H1 (cell line): ENCODE measurements around the gene THADA. TPM values are rescaled to one million over a fixed set of nuclear protein-coding genes. Genes with fewer than 3 reads are reported as not detected.

Experiments used
- CTCF ChIA-PET: fragments of 300-600 bp; sonication (Branson Sonifier 250); formaldehyde crosslinking; loops from one replicate; lab custom pipeline; 2021; ENCODE audit not compliant: partially characterized antibody; lab: Charles Lee
- POLR2A ChIA-PET: fragments of 300-600 bp; sonication (Branson Sonifier 250); formaldehyde crosslinking; loops from one replicate; lab custom pipeline; 2021; ENCODE audit warnings: inconsistent platforms; ENCODE audit not compliant: partially characterized antibody; lab: Charles Lee
- DNase-seq, 2 experiments: peaks; one replicate each; pipeline versions ENCODE4 v3.0.0 to v3.0.0-alpha.2; 2010 to 2022; ENCODE audit warnings: low spot score in 2 of 2, low read depth in 1 of 2, mixed read lengths in 1 of 2
- FAIRE-seq: peaks from 2 replicates; lab custom pipeline; 2011; peaks lifted over from hg19 to GRCh38; lab: Jason Lieb, UNC
- H2AFZ ChIP-seq: 2 replicates; pipeline ENCODE4 v1.8.1; 2012; ENCODE audit warnings: low read length, inconsistent platforms
- H2AK5ac ChIP-seq: 2 replicates; pipeline ENCODE4 v1.6.1; 2013; ENCODE audit warnings: low read depth, low read length
- H2BK120ac ChIP-seq: replicated peaks from 2 replicates; pipeline ENCODE3; 2013; ENCODE audit warnings: low read depth, low read length, inconsistent platforms
- H2BK12ac ChIP-seq: 2 replicates; pipeline ENCODE4 v1.6.1; 2013; ENCODE audit warnings: low read depth, low read length
- H2BK15ac ChIP-seq: 2 replicates; pipeline ENCODE4 v1.6.1; 2013; ENCODE audit warnings: low read length
- H2BK20ac ChIP-seq: 2 replicates; pipeline ENCODE4 v1.6.1; 2013; ENCODE audit warnings: low read length
- H2BK5ac ChIP-seq: 2 replicates; pipeline ENCODE4 v1.6.1; 2013; ENCODE audit warnings: low read depth, low read length
- H3K14ac ChIP-seq: 2 replicates; pipeline ENCODE4 v1.6.1; 2013; ENCODE audit warnings: inconsistent platforms; ENCODE audit not compliant: insufficient read length
- H3K18ac ChIP-seq: 2 replicates; pipeline ENCODE4 v1.6.1; 2013; ENCODE audit warnings: low read length; ENCODE audit errors: extremely low read depth
- H3K23ac ChIP-seq: 2 replicates; pipeline ENCODE4 v1.6.1; 2013; ENCODE audit warnings: inconsistent platforms; ENCODE audit not compliant: insufficient read length
- H3K23me2 ChIP-seq: 2 replicates; pipeline ENCODE4 v1.6.1; 2013; ENCODE audit warnings: low read depth, low read length
- H3K27ac ChIP-seq: 2 replicates; pipeline ENCODE4 v1.6.1; 2011; ENCODE audit warnings: low read depth, low read length, inconsistent platforms
- H3K27me3 ChIP-seq, 4 experiments: replicated peaks in 1 of 4; 1 replicate in 1 of 4; 2 replicates in 3 of 4; pipeline versions ENCODE4 v1.6.1 to v1.8.1; 2011 to 2013; ENCODE audit warnings: low read length in 3 of 4, mild to moderate bottlenecking in 3 of 4, inconsistent platforms in 2 of 4, mixed read lengths in 2 of 4, moderate library complexity in 1 of 4; ENCODE audit not compliant: control insufficient read depth in 3 of 4, insufficient read depth in 3 of 4; ENCODE audit errors: extremely low read depth in 1 of 4
- H3K36me3 ChIP-seq, 4 experiments: 2 replicates each; pipeline versions ENCODE4 v1.6.1 to v1.8.1; 2011 to 2013; ENCODE audit warnings: mild to moderate bottlenecking in 4 of 4, low read length in 3 of 4, moderate library complexity in 2 of 4, control low read depth in 1 of 4, inconsistent platforms in 1 of 4; ENCODE audit not compliant: insufficient read depth in 4 of 4, control insufficient read depth in 2 of 4
- H3K4ac ChIP-seq: replicated peaks from 2 replicates; pipeline ENCODE3; 2013; ENCODE audit warnings: low read length, low read depth, mixed read lengths, inconsistent platforms; ENCODE audit not compliant: insufficient read length
- H3K4me1 ChIP-seq, 4 experiments: replicated peaks in 1 of 4; 1 replicate in 1 of 4; 2 replicates in 3 of 4; pipeline versions ENCODE4 v1.6.1 to v1.8.1; 2011 to 2013; ENCODE audit warnings: low read length in 3 of 4, inconsistent platforms in 2 of 4, mixed read lengths in 1 of 4; ENCODE audit not compliant: insufficient read depth in 4 of 4, control insufficient read depth in 3 of 4
- H3K4me2 ChIP-seq, 2 experiments: 2 replicates each; pipeline versions ENCODE4 v1.6.1 to v1.8.1; 2011 to 2013; ENCODE audit warnings: low read depth in 2 of 2, low read length in 2 of 2, control low read depth in 1 of 2, inconsistent platforms in 1 of 2, mild to moderate bottlenecking in 1 of 2; ENCODE audit not compliant: insufficient read depth in 1 of 2
- H3K4me3 ChIP-seq, 4 experiments: fragments of 200-600, 300-600 bp in 1 of 4; sonication (generic), shearing (Covaris generic), sonication (Bioruptor Twin) in 1 of 4; 2 replicates each; pipeline versions ENCODE4 v1.5.1 to v1.8.1; 2011 to 2016; ENCODE audit warnings: low read length in 4 of 4, low read depth in 3 of 4, control low read depth in 2 of 4, inconsistent platforms in 2 of 4, mild to moderate bottlenecking in 2 of 4, mixed read lengths in 1 of 4, moderate library complexity in 1 of 4; ENCODE audit not compliant: insufficient read depth in 2 of 4; ENCODE audit errors: extremely low read depth in 1 of 4
- H3K56ac ChIP-seq: replicated peaks from 2 replicates; pipeline ENCODE3; 2013; ENCODE audit warnings: low read depth, mild to moderate bottlenecking, mixed read lengths, low read length, inconsistent platforms; ENCODE audit not compliant: insufficient read length
- H3K79me1 ChIP-seq: 2 replicates; pipeline ENCODE4 v1.6.1; 2013; ENCODE audit warnings: low read depth, low read length, control low read depth
- H3K79me2 ChIP-seq, 2 experiments: 2 replicates each; pipeline versions ENCODE4 v1.6.1 to v1.8.1; 2012 to 2013; ENCODE audit warnings: low read length in 2 of 2, mild to moderate bottlenecking in 2 of 2, inconsistent platforms in 1 of 2; ENCODE audit not compliant: insufficient read depth in 2 of 2, control insufficient read depth in 1 of 2
- H3K9ac ChIP-seq, 4 experiments: replicated peaks in 1 of 4; 1 replicate in 1 of 4; 2 replicates in 3 of 4; pipeline versions ENCODE4 v1.6.1 to v1.8.1; 2011 to 2013; ENCODE audit warnings: low read depth in 3 of 4, low read length in 3 of 4, control low read depth in 2 of 4, mild to moderate bottlenecking in 2 of 4, moderate library complexity in 2 of 4, inconsistent platforms in 1 of 4; ENCODE audit errors: extremely low read depth in 1 of 4
- H3K9me3 ChIP-seq, 2 experiments: 2 replicates each; pipeline versions ENCODE4 v1.6.1 to v1.8.1; 2012 to 2013; ENCODE audit warnings: mild to moderate bottlenecking in 2 of 2, moderate library complexity in 2 of 2, control low read depth in 1 of 2, inconsistent platforms in 1 of 2, low read depth in 1 of 2, low read length in 1 of 2, mixed read lengths in 1 of 2; ENCODE audit not compliant: insufficient read depth in 2 of 2
- H4K20me1 ChIP-seq, 2 experiments: replicated peaks in 1 of 2; 2 replicates each; pipeline versions ENCODE3 to v1.8.1; 2011 to 2013; ENCODE audit warnings: inconsistent platforms in 2 of 2, low read length in 2 of 2, mild to moderate bottlenecking in 1 of 2; ENCODE audit not compliant: insufficient read depth in 2 of 2, control insufficient read depth in 1 of 2
- H4K5ac ChIP-seq: 2 replicates; pipeline ENCODE4 v1.6.1; 2013; ENCODE audit warnings: low read length, low read depth, mixed read lengths, inconsistent platforms; ENCODE audit not compliant: insufficient read length
- H4K8ac ChIP-seq: 2 replicates; pipeline ENCODE4 v1.8.0; 2013; ENCODE audit warnings: mild to moderate bottlenecking, moderate library complexity, low read length, inconsistent platforms; ENCODE audit not compliant: insufficient read depth; ENCODE audit errors: extremely low read depth
- H4K91ac ChIP-seq: replicated peaks from 2 replicates; pipeline ENCODE3; 2013; ENCODE audit warnings: low read length, mixed read lengths, inconsistent platforms; ENCODE audit not compliant: insufficient read length
- CREB1 ChIP-seq: IDR thresholded peaks from 2 replicates; pipeline ENCODE4 v1.6.1; 2012; ENCODE audit warnings: inconsistent platforms
- FOSL1 ChIP-seq: IDR thresholded peaks from 2 replicates; pipeline ENCODE4 v1.6.1; 2011; ENCODE audit warnings: mild to moderate bottlenecking, low read depth, low read length, moderate library complexity; ENCODE audit not compliant: insufficient read depth
- GABPA ChIP-seq: IDR thresholded peaks from 2 replicates; pipeline ENCODE4 v1.6.1; 2011; ENCODE audit warnings: mild to moderate bottlenecking, low read length, moderate library complexity, borderline replicate concordance; ENCODE audit not compliant: insufficient read depth
- NRF1 ChIP-seq: IDR thresholded peaks from 2 replicates; pipeline ENCODE4 v1.6.1; 2011; ENCODE audit warnings: mild to moderate bottlenecking, low read depth, low read length, improper control_type of control experiment
- RXRA ChIP-seq: IDR thresholded peaks from 2 replicates; pipeline ENCODE4 v1.6.1; 2011; ENCODE audit warnings: low read depth, mild to moderate bottlenecking, low read length, moderate library complexity; ENCODE audit not compliant: insufficient read depth
- SRF ChIP-seq: IDR thresholded peaks from 2 replicates; pipeline ENCODE4 v1.6.1; 2011; ENCODE audit warnings: mild to moderate bottlenecking, low read depth, low read length, moderate library complexity
- TAF1 ChIP-seq: IDR thresholded peaks from 2 replicates; pipeline ENCODE4 v1.6.1; 2011; ENCODE audit warnings: mild to moderate bottlenecking, low read depth, low read length
- TBP ChIP-seq: IDR thresholded peaks from 2 replicates; pipeline ENCODE4 v1.6.1; 2011; ENCODE audit warnings: low read depth, low read length, improper control_type of control experiment
- YY1 ChIP-seq: IDR thresholded peaks from 2 replicates; pipeline ENCODE4 v1.6.1; 2011; ENCODE audit warnings: low read depth, mild to moderate bottlenecking, low read length
- WGBS, 2 experiments: shearing (Covaris generic) in 1 of 2; methylation state at CpG; one replicate each; pipeline versions ENCODE4 v1.1.6 to v1.1.7; 2013 to 2015; ENCODE audit warnings: low lambda C conversion rate in 2 of 2, mixed read lengths in 2 of 2, inconsistent platforms in 1 of 2, low coverage in 1 of 2, missing lambda C conversion rate in 1 of 2; ENCODE audit not compliant: insufficient replicate concordance in 2 of 2, insufficient coverage in 1 of 2, insufficient read length in 1 of 2; ENCODE audit errors: extremely low coverage in 1 of 2, missing lambda C conversion rate in 1 of 2; 5-methylcytosine and 5-hydroxymethylcytosine counted together
- polyA plus RNA-seq, 7 experiments: library from polyadenylated mRNA; depleted of rRNA in 3 of 7; stranded (reverse) in 5 of 7; unstranded in 2 of 7; fragments of >200 nt in 5 of 7; fragments of 200-250 nt in 2 of 7; gene quantifications; 1 replicate in 5 of 7; 2 replicates in 1 of 7; 4 replicates in 1 of 7; pipeline versions ENCODE4 v1.2.1 to v1.2.3, GENCODE V29; 2011 to 2013; ENCODE audit warnings: missing spikeins in 2 of 7, mixed read lengths in 2 of 7
- total RNA-seq: library from RNA; stranded (reverse); fragmentation: NEBNext Ultra II Directional; extraction: Animal tissue kit (Norgen Biotek cat#: 25700); gene quantifications from 2 replicates; pipeline ENCODE4 v1.2.1, GENCODE V29; 2021

The THADA gene
- total and polyA plus RNA-seq, 2 of the 8 experiments (the other 6 are each of a cell fraction or from before 2014, with no cell fraction given): 22.4 to 26.8 TPM

GRCh38 chr2:43519643-43520221 lies 76.1 kb downstream of the THADA start:
- H3K27ac ChIP-seq: no peak overlapping the region
- POLR2A ChIA-PET: no interaction called here

More at GRCh38 chr2:43519643-43520221, 76.1 kb downstream of the THADA start:
- no peak overlapping the region for H3K4me2 ChIP-seq
- TF ChIP-seq RXRA: no peak
- TF ChIP-seq NRF1: no peak
- TF ChIP-seq SRF: no peak
- TF ChIP-seq GABPA: no peak
- no peak for TF ChIP-seq CREB1
- TF ChIP-seq YY1: no peak
- TF ChIP-seq FOSL1: no peak
- no peak for TF ChIP-seq TAF1
- no peak for TF ChIP-seq TBP
- TF ChIP-seq, all 59 proteins: peak for 0
- no peaks in the 10 kb centered on the region for H4K20me1 ChIP-seq
- H3K23ac ChIP-seq: no peak overlapping the region
- no peaks in the 10 kb centered on the region for H3K79me2 ChIP-seq
- H2AK5ac ChIP-seq: no peak overlapping the region
- WGBS, 2 experiments: 87% methylated on average over 2 of the region's 2 CpGs; no CpG with 5 or more reads in 1 of the 2 experiments
- H3K4ac ChIP-seq: no peak overlapping the region
- H3K23me2 ChIP-seq: peaks cover 1% of the 10 kb centered on the region; the same call in 1 of the 2 replicates
- no peak overlapping the region for H4K8ac ChIP-seq
- FAIRE-seq: no peak
- no peak overlapping the region for H2BK5ac ChIP-seq
- H4K5ac ChIP-seq: no peak overlapping the region
- H3K9me3 ChIP-seq: no peaks in the 10 kb centered on the region
- H3K4me1 ChIP-seq: no peaks in the 10 kb centered on the region
- CTCF ChIA-PET: interaction anchor here (1.4 kb wide), 1 partner anchor 23 kb away, joined by 4 read pairs; no protein-coding TSS in a partner anchor
- DNase-seq: no peak
- H3K79me1 ChIP-seq: no peaks in the 10 kb centered on the region
- no peak overlapping the region for H2BK15ac ChIP-seq
- no peak overlapping the region for H2AFZ ChIP-seq
- H3K4me3 ChIP-seq: no peak overlapping the region
- no peak overlapping the region for H3K9ac ChIP-seq
- H3K27me3 ChIP-seq: no peaks in the 10 kb centered on the region
- H4K91ac ChIP-seq: no peak overlapping the region
- H3K18ac ChIP-seq: no peak overlapping the region
- no peak overlapping the region for H3K56ac ChIP-seq
- H2BK12ac ChIP-seq: no peak overlapping the region
- no peak overlapping the region for H3K14ac ChIP-seq
- H2BK120ac ChIP-seq: no peak overlapping the region
- H2BK20ac ChIP-seq: no peak overlapping the region
- H3K36me3 ChIP-seq: no peaks in the 10 kb centered on the region
